Hepatocyte (in vitro differentiated cells): ENCODE results near the gene KLRC4. TPM values are rescaled to one million over a fixed set of nuclear protein-coding genes. Genes with fewer than 3 reads are reported as not detected.
A peak's percentile ranks its signal among the peaks of the same experiment; 100 is the strongest.
"Not testable (repeated sequence)": the region's sequence is repeated elsewhere in the genome, so short reads cannot be mapped to it uniquely, and the experiment has no call there.

Experiments
- DNase-seq: peaks from one replicate; pipeline ENCODE4 v3.0.0-alpha.2; 2016; ENCODE audit warnings: low spot score
- H2AFZ ChIP-seq: fragments of 200-600 bp; sonication (generic); 2 replicates; pipeline ENCODE4 v1.6.0; 2016; ENCODE audit warnings: antibody characterized with exemption, mild to moderate bottlenecking
- H3K27ac ChIP-seq: fragments of 200-600 bp; sonication (generic); 2 replicates; pipeline ENCODE4 v1.5.1; 2016; ENCODE audit warnings: mild to moderate bottlenecking
- H3K27me3 ChIP-seq: fragments of 200-600 bp; sonication (generic); 2 replicates; pipeline ENCODE4 v1.6.1; 2016
- H3K36me3 ChIP-seq: fragments of 200-600 bp; sonication (generic); replicated peaks from 2 replicates; pipeline ENCODE4 v1.5.1; 2016; ENCODE audit warnings: low read depth; ENCODE audit not compliant: insufficient read depth
- H3K4me1 ChIP-seq: fragments of 200-600 bp; sonication (generic); 2 replicates; pipeline ENCODE4 v1.5.1; 2016; ENCODE audit warnings: mild to moderate bottlenecking, moderate library complexity; ENCODE audit not compliant: insufficient read depth
- H3K4me2 ChIP-seq: fragments of 200-600 bp; sonication (generic); 2 replicates; pipeline ENCODE4 v1.6.0; 2016
- H3K4me3 ChIP-seq: fragments of 200-600 bp; sonication (generic); 2 replicates; pipeline ENCODE4 v1.5.1; 2016; ENCODE audit warnings: mild to moderate bottlenecking
- H3K79me2 ChIP-seq: fragments of 200-600 bp; sonication (generic); 2 replicates; pipeline ENCODE4 v1.6.0; 2017; ENCODE audit warnings: mild to moderate bottlenecking
- H3K9me2 ChIP-seq: fragments of 200-600 bp; sonication (generic); replicated peaks from 2 replicates; pipeline ENCODE4 v1.6.0; 2017; ENCODE audit warnings: mild to moderate bottlenecking; ENCODE audit not compliant: insufficient read depth
- H3K9me3 ChIP-seq: fragments of 200-600 bp; sonication (generic); 2 replicates; pipeline ENCODE4 v1.5.1; 2016; ENCODE audit warnings: low read depth, mild to moderate bottlenecking
- H4K20me1 ChIP-seq: fragments of 200-600 bp; sonication (generic); 2 replicates; pipeline ENCODE4 v1.6.0; 2016; ENCODE audit warnings: mild to moderate bottlenecking; ENCODE audit not compliant: insufficient read depth, poor library complexity, severe bottlenecking
- EZH2 ChIP-seq: fragments of 200-600 bp; sonication (generic); IDR thresholded peaks from 2 replicates; pipeline ENCODE4 v1.6.1; 2016; ENCODE audit warnings: antibody characterized with exemption, mild to moderate bottlenecking, borderline replicate concordance
- EZH2phosphoT487 ChIP-seq: fragments of 200-600 bp; sonication (generic); IDR thresholded peaks from one replicate; pipeline ENCODE4 v1.6.1; 2018; ENCODE audit warnings: antibody characterized with exemption, mild to moderate bottlenecking, low read depth, moderate library complexity; ENCODE audit not compliant: unreplicated experiment, severe bottlenecking
- WGBS: methylation state at CpG from one replicate; pipeline ENCODE4 v1.1.6; 2016; ENCODE audit warnings: low lambda C conversion rate; ENCODE audit errors: missing lambda C conversion rate; 5-methylcytosine and 5-hydroxymethylcytosine counted together
- polyA plus RNA-seq: library from polyadenylated mRNA; unstranded; fragments of >200 nt; fragmentation: Nextera tagmentation; extraction: Ambion mirVana; gene quantifications from 2 replicates; pipeline ENCODE4 v1.2.1, GENCODE V29; 2016
- total RNA-seq: library from RNA; depleted of rRNA; stranded (reverse); fragments of >200 nt; gene quantifications from 2 replicates; pipeline ENCODE4 v1.2.3, GENCODE V29; 2014
- TF ChIP-seq, protein P1 (sequence below): fragments of 200-600 bp; sonication (generic); IDR thresholded peaks from 2 replicates; pipeline ENCODE4 v1.5.1; 2016; ENCODE audit warnings: antibody characterized with exemption, mild to moderate bottlenecking; ENCODE audit not compliant: poor library complexity

Gene KLRC4
- total and polyA plus RNA-seq, 2 experiments from 2014 or later: not detected

DNA sequence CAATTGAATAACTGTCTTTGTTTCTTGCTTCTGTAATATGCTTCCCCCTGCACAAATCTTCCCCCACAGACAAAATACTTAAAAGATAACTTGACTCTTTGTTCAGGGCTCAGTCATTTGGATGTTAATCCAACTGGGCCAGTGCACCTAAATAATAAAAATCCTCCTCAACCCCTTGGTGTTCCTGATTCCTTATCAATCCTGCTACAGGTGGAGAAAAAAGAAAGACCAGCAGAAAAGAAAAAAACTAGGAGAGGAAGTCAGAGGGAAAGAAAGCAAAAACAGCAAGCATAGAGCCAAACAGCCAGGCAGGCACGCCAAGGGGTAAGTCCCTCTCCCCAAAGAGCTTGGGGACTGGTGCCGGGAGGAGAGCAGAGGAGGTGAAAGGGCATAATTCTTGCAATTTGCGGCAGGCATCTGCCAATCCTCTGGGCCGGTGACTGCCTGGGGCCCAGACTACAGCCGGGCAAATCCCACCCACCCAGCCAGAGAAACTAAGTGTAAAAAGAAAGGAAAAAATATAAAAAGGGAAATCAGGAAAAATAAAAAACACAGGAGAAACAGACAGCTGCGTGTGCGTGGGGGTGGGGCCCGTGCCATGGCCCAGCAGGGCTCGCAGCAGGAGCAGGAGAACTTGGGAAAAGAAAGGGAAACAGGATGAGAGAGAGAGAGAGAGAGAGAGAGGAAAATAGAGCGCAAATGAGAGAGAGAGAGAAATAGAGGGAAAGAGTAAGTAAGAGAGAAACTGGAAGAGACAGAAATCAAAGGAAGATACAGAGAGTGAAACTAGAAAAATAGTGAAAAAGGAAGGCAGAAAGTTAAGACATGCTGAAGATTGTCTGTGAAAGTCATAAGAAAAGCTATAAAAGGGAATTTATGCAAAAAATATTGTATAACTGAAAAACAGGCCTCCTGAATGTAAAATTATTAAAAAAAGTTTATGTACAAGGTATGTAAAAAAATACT lies 41.1 kb downstream of the KLRC4 start:
- DNase-seq: no peak
- H3K79me2 ChIP-seq: peaks cover 3% of the 10 kb centered on the region
- no peaks in the 10 kb centered on the region for H3K36me3 ChIP-seq
- H3K4me2 ChIP-seq: no peak overlapping the region
- TF ChIP-seq EZH2: no peak
- TF ChIP-seq, protein P1, sequence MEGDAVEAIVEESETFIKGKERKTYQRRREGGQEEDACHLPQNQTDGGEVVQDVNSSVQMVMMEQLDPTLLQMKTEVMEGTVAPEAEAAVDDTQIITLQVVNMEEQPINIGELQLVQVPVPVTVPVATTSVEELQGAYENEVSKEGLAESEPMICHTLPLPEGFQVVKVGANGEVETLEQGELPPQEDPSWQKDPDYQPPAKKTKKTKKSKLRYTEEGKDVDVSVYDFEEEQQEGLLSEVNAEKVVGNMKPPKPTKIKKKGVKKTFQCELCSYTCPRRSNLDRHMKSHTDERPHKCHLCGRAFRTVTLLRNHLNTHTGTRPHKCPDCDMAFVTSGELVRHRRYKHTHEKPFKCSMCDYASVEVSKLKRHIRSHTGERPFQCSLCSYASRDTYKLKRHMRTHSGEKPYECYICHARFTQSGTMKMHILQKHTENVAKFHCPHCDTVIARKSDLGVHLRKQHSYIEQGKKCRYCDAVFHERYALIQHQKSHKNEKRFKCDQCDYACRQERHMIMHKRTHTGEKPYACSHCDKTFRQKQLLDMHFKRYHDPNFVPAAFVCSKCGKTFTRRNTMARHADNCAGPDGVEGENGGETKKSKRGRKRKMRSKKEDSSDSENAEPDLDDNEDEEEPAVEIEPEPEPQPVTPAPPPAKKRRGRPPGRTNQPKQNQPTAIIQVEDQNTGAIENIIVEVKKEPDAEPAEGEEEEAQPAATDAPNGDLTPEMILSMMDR: no peak
- TF ChIP-seq EZH2phosphoT487: no peak
- H3K9me2 ChIP-seq: no peaks in the 10 kb centered on the region
- no peak overlapping the region for H3K4me3 ChIP-seq
- H3K4me1 ChIP-seq: peaks cover 23% of the 10 kb centered on the region
- H3K27me3 ChIP-seq: no peaks in the 10 kb centered on the region
- WGBS: 93% methylated on average over 10 of the region's 10 CpGs
- H3K27ac ChIP-seq: no peak overlapping the region
- no peaks in the 10 kb centered on the region for H4K20me1 ChIP-seq
- no peaks in the 10 kb centered on the region for H3K9me3 ChIP-seq
- no peak overlapping the region for H2AFZ ChIP-seq

DNA sequence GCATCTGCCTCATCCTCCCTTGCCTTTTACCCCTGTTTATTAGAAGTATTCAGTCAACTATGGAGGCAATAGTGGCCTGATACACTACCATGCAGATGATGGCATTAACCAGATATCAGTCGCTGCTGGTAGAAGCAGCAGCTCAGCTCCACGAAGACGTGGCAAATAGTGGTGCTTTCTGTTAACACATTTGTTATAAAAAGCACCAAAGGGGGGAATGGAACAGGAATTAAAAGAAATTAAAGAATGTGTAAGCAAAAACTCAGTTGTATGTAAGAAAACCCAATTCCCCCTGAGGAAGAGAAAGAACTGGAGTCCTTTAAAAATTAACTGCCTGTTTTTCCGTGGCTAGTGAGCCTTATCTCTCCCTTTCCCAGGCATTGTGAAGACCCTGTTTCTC lies 41.8 kb downstream of the KLRC4 start:
- not testable (repeated sequence) for H3K9me2 ChIP-seq, H3K79me2 ChIP-seq, H3K4me2 ChIP-seq, DNase-seq, H3K36me3 ChIP-seq, H3K27me3 ChIP-seq, H2AFZ ChIP-seq, H3K4me3 ChIP-seq, H4K20me1 ChIP-seq, H3K9me3 ChIP-seq, H3K27ac ChIP-seq
- 72% methylated on average over 4 of the region's 4 CpGs for WGBS
- peaks cover 29% of the 10 kb centered on the region for H3K4me1 ChIP-seq

DNA sequence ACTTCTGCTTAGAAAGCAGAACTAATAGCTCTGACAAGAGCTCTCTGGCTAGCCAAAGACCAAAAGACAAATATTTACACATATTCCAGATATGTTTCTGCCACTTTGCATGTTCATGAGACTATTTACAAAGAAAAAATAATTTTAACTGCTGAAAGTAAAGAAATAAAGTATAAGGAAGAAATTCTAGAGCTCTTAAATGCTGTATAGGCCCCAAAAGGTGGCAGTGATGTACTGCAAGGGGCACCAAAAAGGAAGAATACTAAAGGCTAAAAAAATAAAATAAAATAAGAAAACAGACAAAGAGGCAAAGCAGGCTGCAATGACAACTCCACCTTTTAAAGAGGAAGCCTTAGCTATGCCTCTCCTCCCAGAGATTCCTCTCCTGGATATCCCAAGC lies 42.7 kb downstream of the KLRC4 start:
- peak; percentile 42 for DNase-seq
- Histone ChIP-seq H3K27ac (peak overlapping the region; percentile 95), H4K20me1 (no peaks in the 10 kb centered on the region), H3K9me3 (no peaks in the 10 kb centered on the region), H3K4me1 (peaks cover 37% of the 10 kb centered on the region), H3K9me2 (no peaks in the 10 kb centered on the region), H3K4me3 (no peak overlapping the region), H3K79me2 (peaks cover 3% of the 10 kb centered on the region), H3K4me2 (peak overlapping the region; percentile 81), H3K36me3 (no peaks in the 10 kb centered on the region), H3K27me3 (no peaks in the 10 kb centered on the region), H2AFZ (peak overlapping the region; percentile 83)
- TF ChIP-seq EZH2phosphoT487: no peak
- TF ChIP-seq, protein P1: peak; percentile 54

DNA sequence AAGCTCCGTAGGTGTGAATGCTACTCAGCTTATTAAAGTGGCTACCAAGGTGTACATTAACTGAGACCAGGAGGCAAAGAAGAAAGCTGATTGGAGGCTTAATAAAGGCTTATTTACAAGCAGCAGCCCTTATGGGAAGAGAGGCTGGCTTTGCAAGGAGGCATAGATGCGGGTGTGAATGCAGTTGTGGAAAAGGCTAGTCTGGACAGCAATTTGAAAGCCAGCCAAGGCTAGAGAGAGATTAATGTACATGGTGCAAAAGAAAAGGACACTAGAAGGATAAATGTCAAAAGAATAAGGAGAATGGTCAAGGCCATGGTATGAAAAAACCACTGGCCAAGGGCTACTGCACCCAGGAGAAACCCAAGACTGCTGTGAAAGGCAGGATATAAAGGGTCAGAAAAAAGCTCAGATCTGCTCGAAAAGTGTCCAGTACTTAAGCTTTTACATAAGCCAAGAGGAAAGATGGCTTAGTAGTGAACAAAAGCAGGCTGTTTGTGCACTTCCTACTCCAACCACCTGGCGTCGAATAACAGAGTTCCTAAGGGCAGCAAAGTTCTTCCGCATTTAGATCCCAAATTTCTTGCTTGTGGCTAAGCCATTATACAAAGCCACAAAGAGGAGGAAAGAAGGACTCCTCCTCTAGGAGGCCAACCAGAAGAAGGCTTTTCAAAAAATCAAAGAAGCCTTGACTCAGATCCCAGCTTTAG lies 43.7 kb downstream of the KLRC4 start:
- H3K9me2 ChIP-seq: no peaks in the 10 kb centered on the region
- peaks cover 45% of the 10 kb centered on the region for H3K4me1 ChIP-seq
- 42% methylated on average over 6 of the region's 6 CpGs for WGBS
- H2AFZ ChIP-seq: peak overlapping the region; percentile 83
- no peaks in the 10 kb centered on the region for H3K27me3 ChIP-seq
- DNase-seq: no peak
- peak overlapping the region; percentile 95 for H3K27ac ChIP-seq
- no peaks in the 10 kb centered on the region for H4K20me1 ChIP-seq
- peaks cover 3% of the 10 kb centered on the region for H3K79me2 ChIP-seq
- H3K4me2 ChIP-seq: peak overlapping the region; percentile 81
- no peaks in the 10 kb centered on the region for H3K9me3 ChIP-seq
- no peaks in the 10 kb centered on the region for H3K36me3 ChIP-seq
- TF ChIP-seq EZH2: no peak
- no peak for TF ChIP-seq EZH2phosphoT487
- TF ChIP-seq, protein P1: no peak
- H3K4me3 ChIP-seq: peak overlapping the region; percentile 37
